CD4-positive, alpha-beta T cell treated with Interleukin-10 for 1 hour (primary cell): ENCODE data around the gene TRIM67.
"Not testable (repeated sequence)": the region's sequence is repeated elsewhere in the genome, so short reads cannot be mapped to it uniquely, and the experiment has no call there.

Source experiments
- DNase-seq: peaks from one replicate; pipeline ENCODE4 v3.0.0-alpha.2; 2020

Gene TRIM67

GRCh38 chr1:231161667-231162296 is at the start of gene TRIM67:
TSS of gene TRIM67 (plus strand) at chr1:231162058. CDS start at chr1:231162970, 912 bp downstream.
- DNase-seq = no peak

GRCh38 chr1:231116738-231117137 is 45.1 kb upstream of the TRIM67 start:
- DNase-seq = no peak

DNA sequence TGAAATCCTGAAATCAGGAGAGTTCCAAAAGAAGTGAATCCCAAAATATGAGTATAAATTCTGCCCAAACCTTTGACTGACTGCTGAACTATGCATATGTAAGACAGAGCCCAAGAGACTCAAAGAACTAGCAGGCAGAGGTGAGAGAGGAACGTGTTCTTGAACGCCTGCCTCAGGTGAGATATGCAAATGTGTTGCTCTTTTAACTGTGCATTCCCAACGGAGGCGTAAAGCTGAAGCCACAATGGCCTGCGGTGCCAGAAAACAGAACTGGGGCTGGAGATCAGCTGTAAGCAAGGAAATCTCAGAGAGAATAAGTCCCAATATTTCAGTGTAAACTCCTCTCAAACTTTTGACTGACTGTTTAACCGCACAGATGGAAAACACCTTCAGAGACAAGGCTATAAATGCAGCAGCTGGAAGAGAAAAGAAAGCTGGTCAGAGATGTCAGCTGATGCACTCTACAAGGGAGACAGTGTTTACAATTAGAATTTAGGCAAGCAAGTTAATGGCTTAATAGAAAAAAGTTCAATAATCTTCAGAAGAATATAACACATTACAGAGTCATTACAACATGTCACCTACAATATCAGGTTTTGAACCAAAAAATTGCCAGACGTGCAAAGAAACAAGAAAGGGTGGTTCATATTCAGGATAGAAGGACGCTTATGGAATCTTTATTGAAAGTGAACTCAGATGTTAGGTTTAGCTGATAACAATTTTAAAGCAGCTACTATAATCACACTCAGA is 43.0 kb upstream of the TRIM67 start:
- DNase-seq = no peak

DNA sequence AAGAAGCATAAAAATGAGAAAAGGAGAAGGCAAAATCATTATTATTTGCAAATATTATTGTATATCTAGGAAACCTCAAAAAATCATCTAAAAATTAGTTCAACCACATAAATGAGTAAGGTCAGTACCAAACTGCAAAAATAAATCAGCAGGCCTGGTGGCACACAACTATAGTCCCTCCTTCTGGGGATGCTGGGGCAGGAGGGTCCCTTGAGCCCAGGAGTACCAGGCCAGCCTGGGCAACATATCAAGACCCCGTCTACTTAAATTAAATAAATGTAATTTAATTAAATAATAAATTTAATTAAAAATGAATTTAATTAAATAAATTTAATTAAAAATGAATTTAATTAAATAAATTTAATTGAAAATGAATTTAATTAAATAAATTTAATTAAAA is 40.3 kb upstream of the TRIM67 start:
- DNase-seq = no peak

- no peak for DNase-seq
These were observed 39.7 kb upstream of the TRIM67 start for GRCh38 chr1:231122143-231122542.

- DNase-seq = no peak
These were observed 37.1 kb upstream of the TRIM67 start for GRCh38 chr1:231124746-231125145.

DNA sequence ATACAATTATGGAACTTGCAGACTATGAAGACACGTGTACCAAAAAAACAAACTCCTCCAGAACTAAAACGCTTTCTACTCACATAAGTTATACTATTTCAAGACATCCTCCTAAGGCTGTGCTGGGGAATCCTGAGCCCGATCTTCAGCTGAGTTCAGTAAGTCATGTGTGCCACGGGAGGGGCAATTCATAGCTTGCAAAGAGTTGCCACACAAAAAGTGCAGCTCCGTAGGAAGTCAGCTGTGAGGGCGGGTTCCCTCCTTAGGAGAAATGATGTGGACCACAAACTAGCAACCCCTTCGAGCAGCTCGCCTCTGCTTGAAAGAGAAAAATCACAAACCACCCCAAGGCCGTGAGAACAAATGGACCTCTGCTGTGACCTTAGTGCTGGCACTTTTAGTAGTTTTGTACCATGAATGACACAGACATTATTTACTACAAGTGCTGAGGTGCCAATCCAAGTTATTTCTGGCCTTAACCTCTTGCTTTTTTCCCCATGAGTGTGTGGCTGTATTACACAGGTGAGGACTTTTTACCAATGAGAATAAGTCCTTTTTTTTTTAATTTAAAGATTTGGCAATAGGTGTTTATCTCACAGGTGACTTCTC is 35.8 kb upstream of the TRIM67 start:
- no peak for DNase-seq

GRCh38 chr1:231127106-231127505 is 34.8 kb upstream of the TRIM67 start:
- not testable (repeated sequence) for DNase-seq

DNA sequence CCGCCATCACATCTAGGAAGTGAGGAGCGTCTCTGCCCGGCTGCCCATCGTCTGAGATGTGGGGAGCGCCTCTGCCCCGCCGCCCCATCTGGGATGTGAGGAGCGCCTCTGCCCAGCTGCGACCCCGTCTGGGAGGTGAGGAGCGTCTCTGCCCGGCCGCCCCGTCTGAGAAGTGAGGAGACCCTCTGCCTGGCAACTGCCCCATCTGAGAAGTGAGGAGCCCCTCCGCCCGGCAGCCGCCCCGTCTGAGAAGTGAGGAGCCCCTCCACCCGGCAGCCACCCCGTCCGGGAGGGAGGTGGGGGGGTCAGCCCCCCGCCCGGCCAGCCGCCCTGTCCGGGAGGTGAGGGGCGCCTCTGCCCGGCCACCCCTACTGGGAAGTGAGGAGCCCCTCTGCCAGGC is 33.4 kb upstream of the TRIM67 start:
- not testable (repeated sequence) for DNase-seq

DNA sequence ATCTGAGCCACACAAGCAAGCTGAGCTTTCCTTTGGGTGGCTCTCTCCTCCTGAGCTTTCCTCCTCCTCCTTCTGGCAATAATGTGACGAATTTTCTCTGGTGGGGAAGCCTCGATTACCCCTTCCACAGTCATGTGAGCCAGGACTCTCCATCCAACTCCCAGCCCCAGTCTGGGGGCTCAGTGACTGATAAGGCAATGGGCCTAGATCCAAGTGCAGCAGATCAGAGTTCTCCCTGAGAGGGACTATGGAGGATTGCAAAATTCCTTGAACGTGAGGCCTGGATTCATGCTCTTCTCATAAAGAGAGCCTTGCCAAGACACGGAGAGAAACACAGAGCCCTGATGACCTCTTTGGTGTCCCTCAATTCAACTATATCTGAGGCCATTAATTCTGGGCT is 31.3 kb upstream of the TRIM67 start:
- no peak for DNase-seq

DNA sequence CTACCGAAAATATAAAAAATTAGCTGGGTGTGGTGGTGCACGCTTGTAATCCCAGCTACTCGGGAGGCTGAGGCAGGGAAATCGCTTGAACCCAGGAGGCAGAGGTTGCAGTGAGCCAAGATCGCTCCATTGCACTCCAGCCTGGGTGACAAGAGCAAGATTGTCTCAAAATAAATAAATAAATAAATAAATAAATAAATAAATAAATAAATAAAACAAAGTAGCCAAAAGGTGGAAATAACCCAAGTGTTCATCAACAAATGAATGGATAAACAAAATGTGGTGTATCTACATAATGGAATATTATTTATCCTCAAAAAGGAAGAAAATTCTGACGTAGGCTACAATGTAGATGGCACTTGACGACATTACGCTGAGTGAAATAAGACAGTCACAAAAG is 29.3 kb upstream of the TRIM67 start:
- not testable (repeated sequence) for DNase-seq

- DNase-seq = no peak
These were observed 27.2 kb upstream of the TRIM67 start for GRCh38 chr1:231134624-231135023.

- no peak for DNase-seq
These were observed 23.6 kb upstream of the TRIM67 start for GRCh38 chr1:231138236-231138635.

- DNase-seq = no peak
These were observed 22.7 kb upstream of the TRIM67 start for GRCh38 chr1:231139125-231139649.

DNA sequence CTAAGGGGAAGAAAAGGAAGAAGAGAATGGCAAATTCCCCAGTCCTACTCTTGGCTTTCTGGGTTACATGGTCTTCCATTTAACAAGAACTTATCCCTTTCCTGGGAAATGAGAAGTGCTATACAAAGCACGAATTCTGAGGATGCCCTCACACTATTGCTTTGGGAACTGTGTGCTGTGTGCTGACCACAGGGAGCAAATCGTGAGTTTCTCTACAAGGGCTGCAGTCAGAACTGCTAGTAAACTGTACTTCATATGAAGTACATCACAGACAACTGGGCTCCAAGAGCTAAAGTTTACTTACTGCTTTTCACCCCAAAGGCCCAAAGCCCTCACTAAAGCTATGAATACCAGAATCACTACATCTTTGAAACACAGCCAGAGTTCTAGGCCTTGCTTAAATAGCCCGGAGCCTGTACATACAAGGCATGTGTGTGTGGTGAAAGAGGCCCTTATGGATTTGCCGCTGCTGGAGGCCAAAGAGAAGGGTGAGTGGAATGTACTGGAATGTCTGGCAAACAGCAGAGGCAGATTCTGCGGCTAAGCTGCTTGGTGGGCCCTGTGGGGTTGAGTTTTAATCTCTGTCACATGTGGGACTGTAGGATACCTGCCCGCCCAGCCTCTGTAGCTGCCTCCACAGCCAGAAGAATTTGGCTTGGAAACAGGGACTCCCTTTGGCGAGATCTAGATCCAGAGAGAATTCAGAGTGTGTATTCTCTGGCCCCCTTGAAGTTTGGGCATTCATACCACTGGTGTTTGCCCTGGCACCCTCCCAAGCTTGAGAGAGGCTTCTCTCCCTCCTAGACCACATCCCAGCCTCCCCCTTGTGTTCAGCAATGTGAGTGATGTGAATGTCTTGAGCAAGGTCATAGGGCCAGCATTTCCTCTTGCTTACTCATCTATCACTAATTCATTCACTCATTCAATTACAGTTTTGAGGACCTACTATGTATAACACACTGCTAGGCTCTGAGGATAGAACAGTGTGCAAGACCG is 21.9 kb upstream of the TRIM67 start:
- no peak for DNase-seq

DNA sequence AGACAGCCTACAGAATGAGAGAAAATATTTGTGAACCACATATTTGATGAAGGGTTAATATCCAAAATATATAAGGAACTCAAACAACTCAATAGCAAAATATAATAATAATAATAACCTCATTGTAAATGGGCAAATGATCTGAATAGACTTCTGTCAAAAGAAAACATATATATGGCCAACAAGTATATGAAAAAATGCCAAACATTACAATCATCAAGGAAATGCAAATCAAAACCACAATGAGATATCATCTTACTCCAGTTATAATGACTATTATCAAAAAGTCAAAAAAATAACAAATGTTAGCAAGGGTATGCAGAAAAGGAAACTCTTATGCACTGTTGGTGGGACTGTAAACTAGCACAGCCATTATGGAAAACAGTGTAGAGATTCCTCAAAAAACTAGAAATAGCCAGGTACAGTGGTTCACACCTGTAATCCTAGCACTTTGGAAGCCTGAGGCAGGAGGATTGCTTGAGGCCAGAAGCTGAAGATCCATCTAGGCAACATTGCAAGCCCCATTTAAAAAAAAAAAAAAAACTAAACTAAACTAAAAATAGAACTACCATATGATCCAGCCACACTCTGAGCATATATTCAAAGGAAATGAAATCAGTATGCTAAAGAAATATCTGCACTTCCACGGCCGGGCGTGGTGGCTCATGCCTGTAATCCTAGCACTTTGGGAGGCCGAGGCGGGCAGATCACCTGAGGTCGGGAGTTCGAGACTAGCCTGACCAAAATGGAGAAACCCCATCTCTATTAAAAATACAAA is 17.3 kb upstream of the TRIM67 start:
- DNase-seq = no peak

DNA sequence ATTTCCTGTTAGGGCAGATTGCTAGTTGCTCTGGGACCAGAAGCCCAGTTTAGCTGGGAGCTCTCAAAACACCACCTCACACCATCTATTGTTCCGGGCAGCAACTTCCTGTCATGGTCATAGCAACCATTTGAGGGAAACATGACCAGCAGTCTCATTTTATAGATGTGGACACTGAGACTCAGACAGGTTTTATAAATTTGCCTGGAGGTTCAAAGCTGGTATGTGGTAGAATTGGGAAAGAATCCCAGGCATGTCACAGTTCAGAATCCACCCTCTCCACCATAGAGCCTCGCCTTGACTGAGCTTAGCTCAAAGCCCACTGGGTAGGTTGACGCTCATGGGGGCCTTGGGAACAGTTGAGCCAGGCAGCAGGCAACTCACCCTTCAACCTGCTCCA is 14.0 kb upstream of the TRIM67 start:
- no peak for DNase-seq

DNA sequence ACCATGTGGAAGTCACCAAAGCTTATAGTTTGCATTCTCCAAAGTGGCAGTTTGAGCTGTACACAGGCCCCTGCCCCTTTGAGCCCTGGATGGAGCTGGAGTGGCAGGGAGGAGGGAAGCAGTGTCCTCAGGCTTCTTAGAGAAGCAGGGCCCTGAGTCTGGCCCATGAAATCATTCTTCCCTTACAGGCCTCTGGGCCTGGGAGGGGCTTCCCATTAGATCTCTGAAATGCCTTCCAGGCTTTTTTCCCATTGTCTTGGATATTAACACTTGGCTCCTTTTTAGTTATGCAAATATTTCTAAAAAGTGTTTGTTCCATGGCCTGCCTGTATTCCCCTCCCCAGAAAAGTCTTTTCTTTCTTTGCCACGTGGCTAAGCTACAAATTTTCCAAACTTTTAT is 10.0 kb upstream of the TRIM67 start:
- DNase-seq = no peak

GRCh38 chr1:231153726-231154125 is 8.1 kb upstream of the TRIM67 start:
- no peak for DNase-seq

DNA sequence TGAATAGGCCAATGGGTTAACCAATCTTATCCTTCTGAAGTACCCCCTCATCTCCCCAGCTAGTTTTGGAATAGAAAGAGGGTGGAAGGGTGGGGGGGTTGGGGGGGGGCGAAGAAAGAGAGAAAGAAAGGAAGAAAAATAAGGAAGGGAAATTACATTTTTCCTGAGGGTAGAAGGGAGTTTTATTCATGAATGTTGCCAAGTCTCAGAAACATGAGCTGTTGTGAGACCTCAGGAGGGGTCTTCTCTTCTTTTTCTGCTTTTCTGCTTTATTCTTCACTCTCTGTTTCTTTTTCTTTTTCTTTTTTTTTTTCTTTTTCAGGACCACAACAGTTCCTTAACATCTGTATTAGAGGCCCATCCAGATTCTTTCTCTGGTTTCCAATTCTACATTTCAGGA is 6.0 kb upstream of the TRIM67 start:
- no peak for DNase-seq

GRCh38 chr1:231157311-231157710 is 4.5 kb upstream of the TRIM67 start:
- no peak for DNase-seq

- not testable (repeated sequence) for DNase-seq
These were observed 3.7 kb upstream of the TRIM67 start for GRCh38 chr1:231158141-231158540.
